T-helper 2 cell treated with Interferon-gamma antibody and Interleukin-4, amounts not matched to agents 5 μg/mL and 100 μg/mL, for 36 hours (primary cell): ENCODE results near the gene LAMA2.
"Not testable (repeated sequence)": the region's sequence is repeated elsewhere in the genome, so short reads cannot be mapped to it uniquely, and the experiment has no call there.

Experiments
- DNase-seq: peaks from one replicate; pipeline ENCODE4 v3.0.0; 2021; ENCODE audit warnings: low spot score
- H3K27ac Mint-ChIP-seq: one replicate; pipeline ENCODE4 v1.8.0; 2021; ENCODE audit warnings: mild to moderate bottlenecking, mixed read lengths
- H3K27me3 Mint-ChIP-seq: one replicate; pipeline ENCODE4 v1.8.0; 2021; ENCODE audit warnings: low read depth, mixed read lengths
- H3K36me3 Mint-ChIP-seq: one replicate; pipeline ENCODE4 v1.8.0; 2021; ENCODE audit warnings: low read depth, mixed read lengths
- H3K4me1 Mint-ChIP-seq: one replicate; pipeline ENCODE4 v1.8.0; 2021; ENCODE audit warnings: low read depth, mixed read lengths
- H3K4me3 Mint-ChIP-seq: one replicate; pipeline ENCODE4 v1.8.0; 2022; ENCODE audit warnings: mild to moderate bottlenecking, moderate library complexity, mixed read lengths
- H3K9me3 Mint-ChIP-seq: one replicate; pipeline ENCODE4 v1.8.0; 2021; ENCODE audit warnings: mixed read lengths

LAMA2 gene

DNA sequence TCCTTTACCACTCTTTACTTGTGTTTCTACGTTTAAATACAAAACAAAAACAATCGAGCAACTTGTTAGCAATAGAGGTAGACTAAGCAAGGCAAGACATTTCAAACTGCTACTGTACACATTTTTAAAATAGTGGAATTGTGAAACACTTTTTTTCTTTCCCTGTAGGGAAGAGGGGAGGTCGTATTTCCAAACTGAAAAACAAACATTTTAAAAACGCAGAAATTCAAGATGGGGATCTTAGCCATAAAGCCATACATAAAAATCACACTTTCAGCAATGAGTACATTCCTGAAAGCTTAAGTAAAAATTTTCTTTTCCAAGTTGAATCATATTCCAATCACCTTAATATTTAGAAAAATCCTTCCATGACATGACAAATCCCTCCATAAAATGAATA is 267.6 kb downstream of the LAMA2 start:
- Mint-ChIP-seq H3K9me3 (no peaks in the 10 kb centered on the region), H3K4me3 (no peak overlapping the region), H3K27me3 (no peaks in the 10 kb centered on the region), H3K36me3 (no peaks in the 10 kb centered on the region), H3K4me1 (no peaks in the 10 kb centered on the region), H3K27ac (no peak overlapping the region)
- no peak for DNase-seq

DNA sequence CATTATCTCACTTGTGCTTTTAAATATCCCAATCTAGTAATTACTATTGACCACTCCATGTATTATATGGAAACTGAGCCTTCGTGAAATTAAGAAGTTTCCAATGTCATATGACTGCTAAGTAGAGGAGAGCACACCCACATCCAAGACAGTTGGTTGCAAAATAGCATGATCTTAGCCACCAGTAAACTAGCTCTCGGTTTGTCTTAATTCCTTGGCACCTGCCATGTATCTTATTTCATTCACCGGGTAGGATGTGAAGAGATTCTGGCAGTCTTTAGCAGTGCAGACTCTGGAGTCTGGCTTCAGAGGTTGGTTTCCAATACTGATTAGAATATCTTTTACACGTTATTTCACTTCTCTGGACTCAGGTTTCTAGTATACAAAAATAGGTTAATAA is 270.3 kb downstream of the LAMA2 start:
- Mint-ChIP-seq H3K27ac (no peak overlapping the region), H3K4me3 (no peak overlapping the region), H3K9me3 (no peaks in the 10 kb centered on the region), H3K4me1 (no peaks in the 10 kb centered on the region), H3K36me3 (no peaks in the 10 kb centered on the region), H3K27me3 (no peaks in the 10 kb centered on the region)
- no peak for DNase-seq

DNA sequence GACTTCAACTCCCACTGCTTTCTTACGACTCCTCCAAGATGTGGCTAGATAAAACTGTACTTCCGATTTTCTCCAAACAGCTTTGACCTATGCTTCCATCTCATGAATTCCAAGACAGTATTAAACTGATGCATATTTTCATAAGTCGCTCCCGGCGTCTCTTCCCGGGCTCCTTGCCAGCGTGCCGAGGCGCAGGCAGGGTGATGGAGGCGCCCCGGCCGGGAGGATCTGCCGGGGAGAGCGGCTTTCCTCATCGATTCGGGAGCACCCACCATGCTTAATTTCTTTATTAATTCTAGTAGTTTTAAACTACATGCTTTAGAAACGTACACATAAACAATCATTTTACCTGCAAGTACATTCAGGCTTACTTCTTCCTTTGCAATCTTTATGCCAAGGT is 276.3 kb downstream of the LAMA2 start:
- not testable (repeated sequence) for H3K36me3 Mint-ChIP-seq, DNase-seq, H3K9me3 Mint-ChIP-seq, H3K27ac Mint-ChIP-seq, H3K4me3 Mint-ChIP-seq, H3K27me3 Mint-ChIP-seq, H3K4me1 Mint-ChIP-seq

DNA sequence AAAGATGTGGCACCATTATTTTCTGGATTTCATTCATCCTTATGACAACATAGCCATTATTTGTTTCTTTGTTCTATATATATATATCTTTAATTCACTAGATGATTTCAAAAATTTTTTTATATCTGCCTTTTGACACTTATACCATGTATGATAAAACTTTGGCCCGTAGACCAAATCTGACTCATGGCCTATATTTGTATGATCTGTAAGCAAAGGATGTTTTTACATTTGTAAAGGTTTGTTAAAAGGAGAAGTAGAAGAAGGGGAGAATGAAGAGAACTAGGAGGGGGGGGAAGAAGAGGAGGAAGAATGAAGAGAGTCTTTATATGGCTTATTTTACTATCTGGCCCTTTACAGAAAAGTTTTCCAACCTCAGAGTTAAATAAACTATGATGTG is 279.7 kb downstream of the LAMA2 start:
- Mint-ChIP-seq H3K4me3 (no peak overlapping the region), H3K27ac (no peak overlapping the region), H3K4me1 (no peaks in the 10 kb centered on the region), H3K36me3 (no peaks in the 10 kb centered on the region), H3K9me3 (no peaks in the 10 kb centered on the region), H3K27me3 (no peaks in the 10 kb centered on the region)
- no peak for DNase-seq

DNA sequence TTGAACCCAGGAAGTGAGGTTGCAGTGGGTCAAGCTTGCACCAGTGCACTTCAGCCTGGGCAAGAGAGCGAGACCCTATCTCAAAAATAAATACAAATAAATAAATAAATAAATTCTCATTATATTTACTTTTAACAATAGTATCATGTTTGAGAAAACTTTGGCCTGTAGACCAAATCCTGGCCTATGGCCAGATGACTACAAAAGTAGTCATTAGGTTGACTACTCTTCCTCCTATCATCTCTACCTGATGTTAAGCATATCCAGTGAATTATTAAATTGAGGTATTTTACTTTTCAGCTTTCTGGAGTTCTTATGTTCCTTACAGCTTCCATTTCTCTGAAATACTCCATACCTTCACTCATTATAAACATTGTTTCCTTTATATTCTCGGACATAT is 280.6 kb downstream of the LAMA2 start:
- Mint-ChIP-seq H3K27me3 (no peaks in the 10 kb centered on the region), H3K4me3 (no peak overlapping the region)

DNA sequence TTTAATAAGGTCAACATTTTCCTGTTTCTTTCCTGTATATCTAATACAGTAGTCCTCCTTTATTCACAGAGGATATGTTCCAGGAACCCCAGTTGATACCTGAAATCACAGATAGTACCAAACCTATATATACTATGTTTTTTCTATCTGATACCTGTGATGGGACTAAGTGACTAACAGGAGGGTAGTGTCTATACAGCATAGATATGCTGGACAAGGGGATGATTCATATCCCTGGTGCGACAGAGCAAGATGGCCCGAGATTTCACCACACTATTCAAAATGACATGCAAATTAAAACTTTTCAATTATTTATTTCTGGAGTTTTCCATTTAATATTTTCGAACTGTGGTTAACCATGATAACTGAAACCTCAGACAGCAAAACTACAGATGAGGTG is 281.1 kb downstream of the LAMA2 start:
- Mint-ChIP-seq H3K4me3 (no peak overlapping the region), H3K27me3 (no peaks in the 10 kb centered on the region), H3K36me3 (no peaks in the 10 kb centered on the region), H3K4me1 (no peaks in the 10 kb centered on the region), H3K27ac (no peak overlapping the region), H3K9me3 (no peaks in the 10 kb centered on the region)
- no peak for DNase-seq

More for the DNA sequence above, 280.6 kb downstream of the LAMA2 start:
- H3K27ac Mint-ChIP-seq, result no peak overlapping the region
- no peaks in the 10 kb centered on the region for H3K36me3 Mint-ChIP-seq
- H3K9me3 Mint-ChIP-seq, result no peaks in the 10 kb centered on the region
- H3K4me1 Mint-ChIP-seq, result no peaks in the 10 kb centered on the region
- DNase-seq, result no peak

DNA sequence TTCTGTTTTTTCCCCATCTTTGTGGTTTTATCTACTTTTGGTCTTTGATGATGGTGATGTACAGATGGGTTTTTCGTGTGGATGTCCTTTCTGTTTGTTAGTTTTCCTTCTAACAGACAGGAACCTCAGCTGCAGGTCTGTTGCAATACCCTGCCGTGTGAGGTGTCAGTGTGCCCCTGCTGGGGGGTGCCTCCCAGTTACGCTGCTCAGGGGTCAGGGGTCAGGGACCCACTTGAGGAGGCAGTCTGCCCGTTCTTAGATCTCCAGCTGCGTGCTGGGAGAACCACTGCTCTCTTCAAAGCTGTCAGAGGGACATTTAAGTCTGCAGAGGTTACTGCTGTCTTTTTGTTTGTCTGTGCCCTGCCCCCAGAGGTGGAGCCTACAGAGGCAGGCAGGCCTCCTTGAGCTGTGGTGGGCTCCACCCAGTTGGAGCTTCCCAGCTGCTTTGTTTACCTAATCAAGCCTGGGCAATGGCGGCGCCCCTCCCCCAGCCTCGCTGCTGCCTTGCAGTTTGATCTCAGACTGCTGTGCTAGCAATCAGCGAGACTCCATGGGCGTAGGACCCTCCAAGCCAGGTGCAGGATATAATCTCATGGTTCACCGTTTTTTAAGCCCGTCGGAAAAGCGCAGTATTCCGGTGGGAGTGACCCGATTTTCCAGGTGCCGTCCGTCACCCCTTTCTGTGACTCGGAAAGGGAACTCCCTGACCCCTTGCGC is 289.5 kb downstream of the LAMA2 start:
- DNase-seq, H3K27ac Mint-ChIP-seq, H3K27me3 Mint-ChIP-seq, H3K36me3 Mint-ChIP-seq, H3K4me1 Mint-ChIP-seq, H3K9me3 Mint-ChIP-seq, H3K4me3 Mint-ChIP-seq: not testable (repeated sequence)

DNA sequence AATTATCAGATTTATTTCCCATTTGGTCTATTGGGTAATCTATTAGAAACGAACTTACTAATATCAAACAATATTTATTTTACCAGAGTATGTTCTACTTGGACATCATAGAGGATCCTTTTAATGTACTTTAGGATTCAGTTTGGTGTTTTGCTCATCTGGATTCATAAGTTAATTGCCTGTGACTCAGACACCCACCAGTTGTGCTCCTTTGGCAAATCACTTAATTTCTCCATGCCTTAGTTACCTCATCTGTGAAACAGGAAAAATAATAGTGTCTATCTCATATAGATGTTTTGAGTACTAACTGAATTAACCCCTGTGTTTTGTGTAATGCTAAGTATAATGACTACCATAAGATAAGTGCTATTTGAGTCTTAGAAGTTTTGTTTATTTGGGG is 292.1 kb downstream of the LAMA2 start:
- Mint-ChIP-seq H3K27ac (no peak overlapping the region), H3K36me3 (no peaks in the 10 kb centered on the region), H3K4me3 (no peak overlapping the region), H3K9me3 (no peaks in the 10 kb centered on the region), H3K4me1 (no peaks in the 10 kb centered on the region), H3K27me3 (no peaks in the 10 kb centered on the region)
- DNase-seq, result no peak

DNA sequence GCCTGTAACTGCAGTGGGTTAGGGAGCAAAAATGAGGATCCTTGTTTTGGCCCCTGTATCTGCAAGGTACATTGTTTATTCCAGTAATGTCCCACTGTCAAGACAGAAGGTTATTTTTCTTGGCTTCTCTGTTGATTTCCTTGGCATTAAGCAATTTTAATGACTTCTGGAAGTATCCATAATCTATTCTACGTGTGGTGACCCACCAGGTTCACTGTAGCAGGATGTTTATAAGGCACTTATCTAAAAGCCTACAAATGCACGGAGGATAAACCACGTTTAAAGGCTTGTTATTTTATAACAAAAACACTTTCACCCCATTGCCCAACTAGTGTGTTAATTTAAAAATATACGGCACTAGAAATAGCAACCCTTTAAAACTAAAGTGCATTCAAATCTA is 294.9 kb downstream of the LAMA2 start:
- Mint-ChIP-seq H3K4me1 (no peaks in the 10 kb centered on the region), H3K4me3 (no peak overlapping the region), H3K27ac (no peak overlapping the region), H3K36me3 (no peaks in the 10 kb centered on the region), H3K9me3 (no peaks in the 10 kb centered on the region), H3K27me3 (no peaks in the 10 kb centered on the region)
- DNase-seq, result no peak

DNA sequence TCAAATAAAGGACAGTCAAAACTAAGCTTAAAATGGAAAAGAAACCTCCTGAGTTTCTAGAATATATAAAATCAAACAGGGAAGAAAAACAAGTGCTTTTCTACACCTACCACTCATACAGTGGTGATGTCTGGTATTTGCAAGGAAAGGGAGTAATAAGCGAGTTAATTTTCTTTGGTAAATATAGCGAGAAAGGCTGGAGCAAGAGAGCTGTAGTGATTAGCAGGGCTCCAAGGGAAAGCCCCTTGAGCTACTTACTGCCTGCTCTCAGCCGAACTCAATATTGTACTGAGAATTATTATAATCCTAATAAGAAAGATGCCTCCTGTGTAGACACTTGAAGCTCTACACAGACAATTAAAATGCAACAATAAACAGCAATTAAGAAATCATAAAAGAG is 296.3 kb downstream of the LAMA2 start:
- H3K4me1 Mint-ChIP-seq, result no peaks in the 10 kb centered on the region
- no peak overlapping the region for H3K27ac Mint-ChIP-seq
- no peak overlapping the region for H3K4me3 Mint-ChIP-seq
- H3K9me3 Mint-ChIP-seq, result no peaks in the 10 kb centered on the region
- no peaks in the 10 kb centered on the region for H3K27me3 Mint-ChIP-seq
- H3K36me3 Mint-ChIP-seq, result no peaks in the 10 kb centered on the region
- no peak for DNase-seq

DNA sequence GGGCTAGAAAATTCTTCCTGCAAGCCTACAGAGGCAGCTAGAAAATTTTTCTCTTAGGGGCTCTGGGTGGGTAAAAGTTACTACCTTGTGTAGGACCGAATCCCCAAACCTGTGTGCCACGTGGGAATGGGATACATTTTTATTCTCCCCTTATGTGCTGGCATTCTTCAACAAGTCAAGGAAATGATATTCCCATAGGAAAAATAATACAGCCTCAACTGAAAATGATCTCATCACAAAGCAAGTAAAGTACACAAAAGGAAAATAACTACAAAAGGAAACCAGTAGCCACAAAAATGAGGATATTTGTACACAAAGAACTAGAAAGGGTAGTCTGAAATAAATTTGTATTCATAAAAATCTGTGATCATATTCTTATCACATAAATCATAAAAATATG is 298.1 kb downstream of the LAMA2 start:
- no peak overlapping the region for H3K4me3 Mint-ChIP-seq
- H3K27me3 Mint-ChIP-seq, result no peaks in the 10 kb centered on the region
- DNase-seq, result no peak
- no peaks in the 10 kb centered on the region for H3K36me3 Mint-ChIP-seq
- H3K9me3 Mint-ChIP-seq, result no peaks in the 10 kb centered on the region
- no peaks in the 10 kb centered on the region for H3K4me1 Mint-ChIP-seq
- no peak overlapping the region for H3K27ac Mint-ChIP-seq

DNA sequence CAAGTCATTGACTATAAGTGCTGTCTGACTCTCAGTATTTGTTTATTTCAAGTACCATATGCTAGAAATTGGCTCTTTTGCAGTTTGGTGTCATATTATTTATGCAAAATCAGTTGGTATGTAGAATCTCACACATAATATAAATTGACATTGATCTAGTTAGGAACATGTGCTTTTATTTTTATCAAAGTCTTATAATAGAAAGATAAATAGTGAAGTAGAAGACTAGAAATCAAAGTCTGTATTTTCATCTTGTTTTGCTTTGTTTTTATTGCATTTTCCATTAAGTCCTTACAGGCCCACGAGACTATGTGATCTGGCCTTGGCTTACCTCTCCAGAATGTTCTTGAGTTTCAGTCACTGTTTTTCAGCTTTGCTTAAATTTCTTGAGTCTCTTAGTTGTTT is 300.3 kb downstream of the LAMA2 start:
- no peak overlapping the region for H3K4me3 Mint-ChIP-seq
- H3K4me1 Mint-ChIP-seq, result no peaks in the 10 kb centered on the region
- no peak overlapping the region for H3K27ac Mint-ChIP-seq
- no peaks in the 10 kb centered on the region for H3K9me3 Mint-ChIP-seq
- no peaks in the 10 kb centered on the region for H3K36me3 Mint-ChIP-seq
- no peak for DNase-seq
- H3K27me3 Mint-ChIP-seq, result no peaks in the 10 kb centered on the region

DNA sequence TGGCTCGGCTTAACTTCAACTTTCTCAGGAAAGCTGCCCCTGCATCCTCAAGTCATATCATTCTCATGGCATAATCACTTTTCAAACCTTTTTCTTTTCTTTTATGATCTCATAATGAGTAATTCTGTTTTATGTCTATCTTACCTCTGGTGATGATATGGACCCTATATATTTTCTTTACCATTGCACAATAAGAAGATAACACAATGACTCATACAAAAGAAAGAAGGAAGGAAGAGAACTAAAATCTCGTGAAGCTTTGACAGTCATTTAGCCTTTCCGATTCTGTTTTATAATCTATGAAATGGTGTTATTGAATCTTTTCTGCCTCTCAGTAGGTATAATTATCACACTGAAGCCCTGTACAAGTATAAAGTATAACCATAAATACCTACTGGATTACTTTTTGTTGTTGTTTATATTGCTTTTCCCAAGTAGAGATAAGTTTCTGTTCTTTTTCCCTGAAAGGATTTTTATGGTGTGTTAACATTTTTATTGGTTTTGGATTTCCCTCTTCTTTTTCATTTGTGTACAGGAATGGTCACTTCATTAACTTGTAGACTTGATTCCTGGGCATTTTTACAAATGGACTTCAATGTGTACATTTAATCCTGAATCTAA is 300.9 kb downstream of the LAMA2 start:
- H3K4me3 Mint-ChIP-seq, result no peak overlapping the region
- no peak overlapping the region for H3K27ac Mint-ChIP-seq
- no peaks in the 10 kb centered on the region for H3K9me3 Mint-ChIP-seq
- no peak for DNase-seq
- no peaks in the 10 kb centered on the region for H3K36me3 Mint-ChIP-seq
- H3K27me3 Mint-ChIP-seq, result no peaks in the 10 kb centered on the region
- H3K4me1 Mint-ChIP-seq, result no peaks in the 10 kb centered on the region

DNA sequence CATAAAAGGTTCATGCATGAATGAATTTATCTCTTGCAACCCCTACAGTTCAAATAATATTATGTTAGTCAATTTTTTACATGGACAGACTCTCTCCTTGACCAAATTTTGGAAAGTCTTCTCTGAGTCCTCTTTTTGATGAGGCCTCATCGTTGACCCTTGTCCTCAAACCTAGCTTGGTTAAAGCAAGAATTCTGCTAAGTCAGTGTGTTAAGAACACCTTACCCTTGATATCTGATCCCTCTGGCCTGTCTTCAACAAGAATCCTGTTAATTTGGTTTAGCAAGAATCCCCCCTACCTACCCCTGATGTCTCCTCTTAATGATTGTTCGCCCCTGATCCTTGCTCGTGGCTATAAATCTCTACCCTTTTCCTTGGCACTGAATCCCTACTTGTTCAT is 301.4 kb downstream of the LAMA2 start:
- no peaks in the 10 kb centered on the region for H3K9me3 Mint-ChIP-seq
- no peaks in the 10 kb centered on the region for H3K27me3 Mint-ChIP-seq
- no peak overlapping the region for H3K27ac Mint-ChIP-seq
- no peak for DNase-seq
- no peaks in the 10 kb centered on the region for H3K36me3 Mint-ChIP-seq
- no peak overlapping the region for H3K4me3 Mint-ChIP-seq
- H3K4me1 Mint-ChIP-seq, result no peaks in the 10 kb centered on the region

DNA sequence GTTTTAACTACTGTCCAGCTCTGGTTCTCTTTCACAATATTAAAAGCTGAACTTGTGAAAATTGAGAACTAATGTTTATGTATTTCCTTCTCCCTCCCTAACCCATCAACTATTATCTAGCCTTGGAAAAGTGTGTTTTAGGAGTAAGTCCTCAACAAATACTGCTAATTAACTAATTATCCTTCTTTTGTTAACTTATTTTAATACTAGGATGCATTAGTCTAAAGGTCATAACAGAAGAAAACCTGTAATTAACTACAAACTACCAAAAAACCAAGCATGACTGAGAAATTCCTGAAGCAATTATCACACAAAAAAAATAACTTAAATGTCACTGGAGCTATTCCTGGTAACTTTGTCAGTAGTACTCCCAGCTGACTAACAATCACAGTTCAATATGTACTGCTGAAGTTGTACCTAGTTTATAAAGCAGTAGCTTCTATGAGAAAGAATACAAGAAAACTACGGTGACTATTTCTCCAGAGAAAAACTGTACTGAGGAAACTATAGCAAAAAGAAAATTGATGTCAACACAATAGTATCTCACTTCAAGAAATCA is 301.9 kb downstream of the LAMA2 start:
- no peaks in the 10 kb centered on the region for H3K27me3 Mint-ChIP-seq
- no peaks in the 10 kb centered on the region for H3K9me3 Mint-ChIP-seq
- H3K27ac Mint-ChIP-seq, result no peak overlapping the region
- no peak for DNase-seq
- H3K36me3 Mint-ChIP-seq, result no peaks in the 10 kb centered on the region
- no peak overlapping the region for H3K4me3 Mint-ChIP-seq
- H3K4me1 Mint-ChIP-seq, result no peaks in the 10 kb centered on the region
